ENCODE results near the gene LPAR1.
A peak's percentile ranks its signal among the peaks of the same experiment; 100 is the strongest.
"Not testable (repeated sequence)": the region's sequence is repeated elsewhere in the genome, so short reads cannot be mapped to it uniquely, and the experiment has no call there.

The LPAR1 gene

GRCh38 chr9:110872920-110873319 lies 165.3 kb downstream of the LPAR1 start:
- no peak for DNase-seq (ENCODE audit: low read depth)

GRCh38 chr9:110871736-110872135 lies 166.5 kb downstream of the LPAR1 start:
- no peak for DNase-seq (ENCODE audit: low read depth)

- DNase-seq (ENCODE audit: low read depth), result no peak
Observed at GRCh38 chr9:110869931-110870330, 168.3 kb downstream of the LPAR1 start.

- DNase-seq (ENCODE audit: low read depth), result no peak
Observed at GRCh38 chr9:110864011-110864410, 174.3 kb downstream of the LPAR1 start.

- not testable (repeated sequence) for DNase-seq (ENCODE audit: low read depth)
Observed at GRCh38 chr9:110861370-110862110, 176.7 kb downstream of the LPAR1 start.

GRCh38 chr9:110856772-110857171 lies 181.5 kb downstream of the LPAR1 start:
- no peak for DNase-seq (ENCODE audit: low read depth)

- no peak for DNase-seq (ENCODE audit: low read depth)
Observed at GRCh38 chr9:110850401-110851135, 187.7 kb downstream of the LPAR1 start.

- no peak for DNase-seq (ENCODE audit: low read depth)
Observed at GRCh38 chr9:110847671-110848070, 190.6 kb downstream of the LPAR1 start.

GRCh38 chr9:110846215-110846614 lies 192.1 kb downstream of the LPAR1 start:
- DNase-seq (ENCODE audit: low read depth), result no peak

- DNase-seq (ENCODE audit: low read depth), result no peak
Observed at GRCh38 chr9:110844121-110844520, 194.1 kb downstream of the LPAR1 start.

GRCh38 chr9:110842986-110843385 lies 195.3 kb downstream of the LPAR1 start:
- DNase-seq (ENCODE audit: low read depth), result no peak

- DNase-seq (ENCODE audit: low read depth), result no peak
Observed at GRCh38 chr9:110842169-110842568, 196.1 kb downstream of the LPAR1 start.

- DNase-seq (ENCODE audit: low read depth), result no peak
Observed at GRCh38 chr9:110837401-110838005, 200.8 kb downstream of the LPAR1 start.

GRCh38 chr9:110835859-110836271 lies 202.4 kb downstream of the LPAR1 start:
- DNase-seq (ENCODE audit: low read depth), result peak; percentile 45

- DNase-seq (ENCODE audit: low read depth), result peak; percentile 80
Observed at GRCh38 chr9:110835404-110835803, 202.9 kb downstream of the LPAR1 start.

GRCh38 chr9:110832926-110833325 lies 205.3 kb downstream of the LPAR1 start:
- no peak for DNase-seq (ENCODE audit: low read depth)

- DNase-seq (ENCODE audit: low read depth), result no peak
Observed at GRCh38 chr9:110830495-110830894, 207.8 kb downstream of the LPAR1 start.

GRCh38 chr9:110828264-110828663 lies 210.0 kb downstream of the LPAR1 start:
- no peak for DNase-seq (ENCODE audit: low read depth)

GRCh38 chr9:110826400-110826799 lies 211.9 kb downstream of the LPAR1 start:
- DNase-seq (ENCODE audit: low read depth), result not testable (repeated sequence)

- no peak for DNase-seq (ENCODE audit: low read depth)
Observed at GRCh38 chr9:110825950-110826349, 212.3 kb downstream of the LPAR1 start.

- DNase-seq (ENCODE audit: low read depth), result not testable (repeated sequence)
Observed at GRCh38 chr9:110825129-110825528, 213.1 kb downstream of the LPAR1 start.
